WTC11 (cell line): ENCODE data around the gene CNTRL. TPM values are rescaled to one million over a fixed set of nuclear protein-coding genes. Genes with fewer than 3 reads are reported as not detected.
"Not testable (repeated sequence)": the region's sequence is repeated elsewhere in the genome, so short reads cannot be mapped to it uniquely, and the experiment has no call there.

Source experiments
- ATAC-seq: fragments of 200-7000 bp; cut with Tn5 transposase; 2 replicates; pipeline ENCODE4 v1.10.0; 2021; ENCODE audit warnings: mild to moderate bottlenecking, moderate library complexity
- CTCF ChIA-PET: fragments of 300-600 bp; sonication (Branson Sonifier 250); formaldehyde crosslinking; loops from one replicate; lab custom pipeline; 2021; ENCODE audit warnings: antibody characterized with exemption; lab: Charles Lee
- POLR2A ChIA-PET: fragments of 350-600 bp; sonication (Branson Sonifier 250); formaldehyde crosslinking; loops from one replicate; lab custom pipeline; 2021; ENCODE audit warnings: antibody characterized with exemption; lab: Charles Lee
- DNase-seq: peaks from one replicate; pipeline ENCODE4 v3.0.0; 2021; ENCODE audit warnings: low spot score
- H3K27ac Mint-ChIP-seq: 2 replicates; pipeline ENCODE4 v1.8.0; 2021; ENCODE audit warnings: mixed read lengths
- H3K27me3 Mint-ChIP-seq: 2 replicates; pipeline ENCODE4 v1.8.0; 2021; ENCODE audit warnings: low read depth, mild to moderate bottlenecking, moderate library complexity, mixed read lengths
- H3K36me3 Mint-ChIP-seq: 2 replicates; pipeline ENCODE4 v1.8.0; 2021; ENCODE audit warnings: mixed read lengths
- H3K4me1 Mint-ChIP-seq: 2 replicates; pipeline ENCODE4 v1.8.0; 2022; ENCODE audit warnings: mixed read lengths
- H3K4me3 Mint-ChIP-seq: 2 replicates; pipeline ENCODE4 v1.8.0; 2021; ENCODE audit warnings: mild to moderate bottlenecking, moderate library complexity, mixed read lengths
- H3K9me3 Mint-ChIP-seq: 2 replicates; pipeline ENCODE4 v1.8.0; 2021; ENCODE audit warnings: mixed read lengths
- ARID4B ChIP-seq: sonication (generic); formaldehyde crosslinking; IDR thresholded peaks from 2 replicates; pipeline ENCODE4 v1.8.0; 2023; ENCODE audit warnings: missing genetic modification reagents, mild to moderate bottlenecking, borderline replicate concordance
- ATF1 ChIP-seq: sonication (generic); formaldehyde crosslinking; IDR thresholded peaks from 2 replicates; pipeline ENCODE4 v1.8.1; 2023; ENCODE audit warnings: mild to moderate bottlenecking, moderate library complexity, missing genetic modification reagents
- ATF2 ChIP-seq: sonication (generic); formaldehyde crosslinking; IDR thresholded peaks from 2 replicates; pipeline ENCODE4 v1.8.1; 2022; ENCODE audit warnings: low read depth, missing genetic modification reagents, borderline replicate concordance
- GTF2I ChIP-seq: fragments of 250-450 bp; sonication (Bioruptor Pico); conservative IDR thresholded peaks from 2 replicates; pipeline ENCODE4 v1.4.0; 2021; ENCODE audit warnings: mild to moderate bottlenecking
- IRF2 ChIP-seq: sonication (generic); formaldehyde crosslinking; IDR thresholded peaks from 2 replicates; pipeline ENCODE4 v1.8.0; 2022; ENCODE audit warnings: low read depth, missing genetic modification reagents, borderline replicate concordance
- JAZF1 ChIP-seq: fragments of 250-450 bp; sonication (Bioruptor Pico); IDR thresholded peaks from 2 replicates; pipeline ENCODE4 v1.9.0; 2021; ENCODE audit warnings: moderate library complexity, mild to moderate bottlenecking, inconsistent platforms
- NR2C2 ChIP-seq: sonication (generic); formaldehyde crosslinking; IDR thresholded peaks from 2 replicates; pipeline ENCODE4 v1.8.0; 2022; ENCODE audit warnings: mild to moderate bottlenecking, missing genetic modification reagents
- PRRX2 ChIP-seq: fragments of 250-450 bp; sonication (Bioruptor Pico); IDR thresholded peaks from 2 replicates; pipeline ENCODE4 v1.8.0; 2021; ENCODE audit warnings: mild to moderate bottlenecking
- SMAD4 ChIP-seq: sonication (generic); formaldehyde crosslinking; IDR thresholded peaks from 2 replicates; pipeline ENCODE4 v1.8.0; 2022; ENCODE audit warnings: mild to moderate bottlenecking, missing genetic modification reagents
- ZNF232 ChIP-seq: sonication (generic); formaldehyde crosslinking; IDR thresholded peaks from 2 replicates; pipeline ENCODE4 v1.8.0; 2022; ENCODE audit warnings: mild to moderate bottlenecking, missing genetic modification reagents
- total RNA-seq: library from RNA; stranded (reverse); gene quantifications from 3 replicates; pipeline ENCODE4 v1.2.3, GENCODE V29; 2021
- TF ChIP-seq, protein P1 (sequence below): sonication (generic); formaldehyde crosslinking; IDR thresholded peaks from 2 replicates; pipeline ENCODE4 v1.8.0; 2023; ENCODE audit warnings: mild to moderate bottlenecking, missing genetic modification reagents
- TF ChIP-seq, protein P2 (sequence below): sonication (generic); formaldehyde crosslinking; IDR thresholded peaks from 2 replicates; pipeline ENCODE4 v1.8.1; 2022; ENCODE audit warnings: low read depth, mild to moderate bottlenecking, moderate library complexity, missing genetic modification reagents, borderline replicate concordance
- TF ChIP-seq, protein P3 (sequence below): sonication (generic); formaldehyde crosslinking; IDR thresholded peaks from 2 replicates; pipeline ENCODE4 v1.8.1; 2023; ENCODE audit warnings: mild to moderate bottlenecking, missing genetic modification reagents, borderline replicate concordance

The CNTRL gene
- total RNA-seq, 1 experiment from 2014 or later, result 13.3 TPM

- no peak for TF ChIP-seq PRRX2
Observed at GRCh38 chr9:121034529-121034928, 40.2 kb upstream of the CNTRL start (continued).

DNA sequence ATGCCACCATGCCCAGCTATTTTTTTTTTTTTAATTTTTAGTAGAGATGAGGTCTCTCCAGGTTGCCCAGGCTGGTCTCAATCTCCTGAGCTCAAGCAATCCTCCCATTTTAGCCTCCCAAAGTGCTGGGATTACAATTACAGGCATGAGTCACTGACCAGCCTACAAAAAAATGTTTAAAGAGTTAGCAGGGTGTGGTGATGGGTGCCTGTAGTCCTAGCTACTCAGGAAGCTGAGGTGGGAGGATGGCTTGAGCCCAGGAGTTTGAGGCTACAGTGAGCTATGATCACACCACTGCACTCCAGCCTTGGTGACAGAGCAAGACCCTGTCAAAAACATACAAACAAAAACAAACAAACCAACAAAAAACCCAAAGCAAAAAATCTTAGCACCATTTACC is 39.0 kb upstream of the CNTRL start:
- ATAC-seq, result not testable (repeated sequence)

GRCh38 chr9:121038362-121038761 is 36.4 kb upstream of the CNTRL start:
- H3K9me3 Mint-ChIP-seq, result no peaks in the 10 kb centered on the region
- peaks cover 3% of the 10 kb centered on the region; the same call in 1 of the 2 replicates for H3K27me3 Mint-ChIP-seq
- ATAC-seq (no peak), DNase-seq (no peak)
- no peaks in the 10 kb centered on the region for H3K4me1 Mint-ChIP-seq
- H3K27ac Mint-ChIP-seq, result no peak overlapping the region
- ChIA-PET POLR2A (no interaction called here), CTCF (interaction anchor here (1.2 to 1.3 kb wide), 2 partner anchors 17 to 21 kb away, joined by 4 to 5 read pairs; no protein-coding TSS in a partner anchor)
- H3K36me3 Mint-ChIP-seq, result no peaks in the 10 kb centered on the region
- no peak overlapping the region for H3K4me3 Mint-ChIP-seq
- TF ChIP-seq ZNF232 (no peak), JAZF1 (CRISPR knock-in tag) (no peak), GTF2I (CRISPR knock-in tag) (no peak), ATF2 (CRISPR knock-in tag) (no peak), SMAD4 (no peak)
- TF ChIP-seq, protein P1, sequence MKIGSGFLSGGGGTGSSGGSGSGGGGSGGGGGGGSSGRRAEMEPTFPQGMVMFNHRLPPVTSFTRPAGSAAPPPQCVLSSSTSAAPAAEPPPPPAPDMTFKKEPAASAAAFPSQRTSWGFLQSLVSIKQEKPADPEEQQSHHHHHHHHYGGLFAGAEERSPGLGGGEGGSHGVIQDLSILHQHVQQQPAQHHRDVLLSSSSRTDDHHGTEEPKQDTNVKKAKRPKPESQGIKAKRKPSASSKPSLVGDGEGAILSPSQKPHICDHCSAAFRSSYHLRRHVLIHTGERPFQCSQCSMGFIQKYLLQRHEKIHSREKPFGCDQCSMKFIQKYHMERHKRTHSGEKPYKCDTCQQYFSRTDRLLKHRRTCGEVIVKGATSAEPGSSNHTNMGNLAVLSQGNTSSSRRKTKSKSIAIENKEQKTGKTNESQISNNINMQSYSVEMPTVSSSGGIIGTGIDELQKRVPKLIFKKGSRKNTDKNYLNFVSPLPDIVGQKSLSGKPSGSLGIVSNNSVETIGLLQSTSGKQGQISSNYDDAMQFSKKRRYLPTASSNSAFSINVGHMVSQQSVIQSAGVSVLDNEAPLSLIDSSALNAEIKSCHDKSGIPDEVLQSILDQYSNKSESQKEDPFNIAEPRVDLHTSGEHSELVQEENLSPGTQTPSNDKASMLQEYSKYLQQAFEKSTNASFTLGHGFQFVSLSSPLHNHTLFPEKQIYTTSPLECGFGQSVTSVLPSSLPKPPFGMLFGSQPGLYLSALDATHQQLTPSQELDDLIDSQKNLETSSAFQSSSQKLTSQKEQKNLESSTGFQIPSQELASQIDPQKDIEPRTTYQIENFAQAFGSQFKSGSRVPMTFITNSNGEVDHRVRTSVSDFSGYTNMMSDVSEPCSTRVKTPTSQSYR (CRISPR knock-in tag), result no peak

More for the DNA sequence above, 39.0 kb upstream of the CNTRL start:
- H3K36me3 Mint-ChIP-seq, DNase-seq, POLR2A ChIA-PET, H3K4me1 Mint-ChIP-seq, H3K9me3 Mint-ChIP-seq, H3K27me3 Mint-ChIP-seq, H3K4me3 Mint-ChIP-seq, H3K27ac Mint-ChIP-seq: not testable (repeated sequence)
- CTCF ChIA-PET, result interaction anchor here (1.3 to 2.4 kb wide), 4 partner anchors 13 to 54 kb away, joined by 4 to 13 read pairs (median 4); no protein-coding TSS in a partner anchor

GRCh38 chr9:121038804-121039203 is 36.0 kb upstream of the CNTRL start:
- CTCF ChIA-PET, result interaction anchor here (1.2 to 1.3 kb wide), 2 partner anchors 17 to 21 kb away, joined by 4 to 5 read pairs; no protein-coding TSS in a partner anchor

More at GRCh38 chr9:121038804-121039203, 36.0 kb upstream of the CNTRL start:
- POLR2A ChIA-PET, result no interaction called here
- no peaks in the 10 kb centered on the region for H3K9me3 Mint-ChIP-seq
- H3K36me3 Mint-ChIP-seq, result no peaks in the 10 kb centered on the region
- no peaks in the 10 kb centered on the region for H3K4me1 Mint-ChIP-seq
- ATAC-seq (no peak), DNase-seq (no peak)
- H3K27me3 Mint-ChIP-seq, result peaks cover 3% of the 10 kb centered on the region; the same call in 1 of the 2 replicates
- H3K27ac Mint-ChIP-seq, result no peak overlapping the region
- no peak overlapping the region for H3K4me3 Mint-ChIP-seq
- TF ChIP-seq IRF2 (CRISPR knock-in tag) (no peak), ATF1 (CRISPR knock-in tag) (no peak), NR2C2 (CRISPR knock-in tag) (no peak), ARID4B (no peak)
- TF ChIP-seq, protein P2, sequence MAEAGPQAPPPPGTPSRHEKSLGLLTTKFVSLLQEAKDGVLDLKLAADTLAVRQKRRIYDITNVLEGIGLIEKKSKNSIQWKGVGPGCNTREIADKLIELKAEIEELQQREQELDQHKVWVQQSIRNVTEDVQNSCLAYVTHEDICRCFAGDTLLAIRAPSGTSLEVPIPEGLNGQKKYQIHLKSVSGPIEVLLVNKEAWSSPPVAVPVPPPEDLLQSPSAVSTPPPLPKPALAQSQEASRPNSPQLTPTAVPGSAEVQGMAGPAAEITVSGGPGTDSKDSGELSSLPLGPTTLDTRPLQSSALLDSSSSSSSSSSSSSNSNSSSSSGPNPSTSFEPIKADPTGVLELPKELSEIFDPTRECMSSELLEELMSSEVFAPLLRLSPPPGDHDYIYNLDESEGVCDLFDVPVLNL (CRISPR knock-in tag), result no peak
- TF ChIP-seq, protein P3, sequence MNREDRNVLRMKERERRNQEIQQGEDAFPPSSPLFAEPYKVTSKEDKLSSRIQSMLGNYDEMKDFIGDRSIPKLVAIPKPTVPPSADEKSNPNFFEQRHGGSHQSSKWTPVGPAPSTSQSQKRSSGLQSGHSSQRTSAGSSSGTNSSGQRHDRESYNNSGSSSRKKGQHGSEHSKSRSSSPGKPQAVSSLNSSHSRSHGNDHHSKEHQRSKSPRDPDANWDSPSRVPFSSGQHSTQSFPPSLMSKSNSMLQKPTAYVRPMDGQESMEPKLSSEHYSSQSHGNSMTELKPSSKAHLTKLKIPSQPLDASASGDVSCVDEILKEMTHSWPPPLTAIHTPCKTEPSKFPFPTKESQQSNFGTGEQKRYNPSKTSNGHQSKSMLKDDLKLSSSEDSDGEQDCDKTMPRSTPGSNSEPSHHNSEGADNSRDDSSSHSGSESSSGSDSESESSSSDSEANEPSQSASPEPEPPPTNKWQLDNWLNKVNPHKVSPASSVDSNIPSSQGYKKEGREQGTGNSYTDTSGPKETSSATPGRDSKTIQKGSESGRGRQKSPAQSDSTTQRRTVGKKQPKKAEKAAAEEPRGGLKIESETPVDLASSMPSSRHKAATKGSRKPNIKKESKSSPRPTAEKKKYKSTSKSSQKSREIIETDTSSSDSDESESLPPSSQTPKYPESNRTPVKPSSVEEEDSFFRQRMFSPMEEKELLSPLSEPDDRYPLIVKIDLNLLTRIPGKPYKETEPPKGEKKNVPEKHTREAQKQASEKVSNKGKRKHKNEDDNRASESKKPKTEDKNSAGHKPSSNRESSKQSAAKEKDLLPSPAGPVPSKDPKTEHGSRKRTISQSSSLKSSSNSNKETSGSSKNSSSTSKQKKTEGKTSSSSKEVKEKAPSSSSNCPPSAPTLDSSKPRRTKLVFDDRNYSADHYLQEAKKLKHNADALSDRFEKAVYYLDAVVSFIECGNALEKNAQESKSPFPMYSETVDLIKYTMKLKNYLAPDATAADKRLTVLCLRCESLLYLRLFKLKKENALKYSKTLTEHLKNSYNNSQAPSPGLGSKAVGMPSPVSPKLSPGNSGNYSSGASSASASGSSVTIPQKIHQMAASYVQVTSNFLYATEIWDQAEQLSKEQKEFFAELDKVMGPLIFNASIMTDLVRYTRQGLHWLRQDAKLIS (CRISPR knock-in tag), result no peak
